ENCODE data around the gene HAP1. TPM values are rescaled to one million over a fixed set of nuclear protein-coding genes. Genes with fewer than 3 reads are reported as not detected.

Gene HAP1
- total RNA-seq, 3 donors from 2014 or later = 0.12 to 2.8 (median 0.32) TPM

- intact Hi-C loops (cut with DNase I, micrococcal nuclease) = no loop called here
- Histone ChIP-seq H3K4me3 (no peak overlapping the region), H3K4me1 (ENCODE audit: low read depth) (peaks cover 30% of the 10 kb centered on the region), H3K36me3 (ENCODE audit: low read depth) (peaks cover 27% of the 10 kb centered on the region), H3K9me3 (no peaks in the 10 kb centered on the region)
- DNase-seq (no peak), ATAC-seq (no peak)
- TF ChIP-seq CTCF (IDR thresholded peaks at IDR 0.05) = no peak
These were observed 35.0 kb upstream of the HAP1 start for GRCh38 chr17:41769346-41769862.

- no peak for DNase-seq
- Histone ChIP-seq H3K9me3 (no peaks in the 10 kb centered on the region), H3K36me3 (ENCODE audit: low read depth) (peaks cover 27% of the 10 kb centered on the region), H3K4me3 (no peak overlapping the region), H3K4me1 (ENCODE audit: low read depth) (peaks cover 24% of the 10 kb centered on the region)
- ATAC-seq = no peak
- intact Hi-C loops (cut with DNase I, micrococcal nuclease) = no loop called here
- no peak for TF ChIP-seq CTCF (IDR thresholded peaks at IDR 0.05)
These were observed 34.3 kb upstream of the HAP1 start for GRCh38 chr17:41768682-41769288.

- Histone ChIP-seq H3K4me3 (no peak overlapping the region), H3K36me3 (ENCODE audit: low read depth) (peaks cover 32% of the 10 kb centered on the region), H3K9me3 (no peaks in the 10 kb centered on the region), H3K4me1 (ENCODE audit: low read depth) (peaks cover 12% of the 10 kb centered on the region)
- TF ChIP-seq CTCF (IDR thresholded peaks at IDR 0.05) = no peak
- ATAC-seq = no peak
- intact Hi-C loops (cut with DNase I, micrococcal nuclease) = no loop called here
- DNase-seq = no peak
These were observed 33.0 kb upstream of the HAP1 start for GRCh38 chr17:41767324-41768042.

GRCh38 chr17:41766135-41766534 lies 31.7 kb upstream of the HAP1 start:
- no peak for TF ChIP-seq CTCF (IDR thresholded peaks at IDR 0.05)

GRCh38 chr17:41763327-41763726 lies 28.9 kb upstream of the HAP1 start:
- Histone ChIP-seq H3K4me1 (ENCODE audit: low read depth) (no peaks in the 10 kb centered on the region), H3K4me3 (no peak overlapping the region), H3K36me3 (ENCODE audit: low read depth) (peaks cover 31% of the 10 kb centered on the region), H3K9me3 (no peaks in the 10 kb centered on the region)
- peak; percentile 6 for ATAC-seq
- no peak for TF ChIP-seq CTCF (IDR thresholded peaks at IDR 0.05)
- intact Hi-C loops (cut with DNase I, micrococcal nuclease) = no loop called here
- DNase-seq = no peak

More at GRCh38 chr17:41766135-41766534, 31.7 kb upstream of the HAP1 start:
- H3K4me3 ChIP-seq = no peak overlapping the region
- H3K4me1 ChIP-seq (ENCODE audit: low read depth) = no peaks in the 10 kb centered on the region
- ATAC-seq (no peak), DNase-seq (no peak)
- H3K36me3 ChIP-seq (ENCODE audit: low read depth) = peaks cover 33% of the 10 kb centered on the region
- H3K9me3 ChIP-seq = no peaks in the 10 kb centered on the region
- intact Hi-C loops (cut with DNase I, micrococcal nuclease) = no loop called here
